Raji (cell line): Measurements from ENCODE around the gene CCT3.
A peak's percentile ranks its signal among the peaks of the same experiment; 100 is the strongest.

Experiments
- POLR2A ChIP-seq: IDR thresholded peaks from 2 replicates; pipeline ENCODE4 v1.6.1; 2011; ENCODE audit warnings: low read depth, low read length, control low read depth; ENCODE audit not compliant: insufficient read depth

Gene CCT3

DNA sequence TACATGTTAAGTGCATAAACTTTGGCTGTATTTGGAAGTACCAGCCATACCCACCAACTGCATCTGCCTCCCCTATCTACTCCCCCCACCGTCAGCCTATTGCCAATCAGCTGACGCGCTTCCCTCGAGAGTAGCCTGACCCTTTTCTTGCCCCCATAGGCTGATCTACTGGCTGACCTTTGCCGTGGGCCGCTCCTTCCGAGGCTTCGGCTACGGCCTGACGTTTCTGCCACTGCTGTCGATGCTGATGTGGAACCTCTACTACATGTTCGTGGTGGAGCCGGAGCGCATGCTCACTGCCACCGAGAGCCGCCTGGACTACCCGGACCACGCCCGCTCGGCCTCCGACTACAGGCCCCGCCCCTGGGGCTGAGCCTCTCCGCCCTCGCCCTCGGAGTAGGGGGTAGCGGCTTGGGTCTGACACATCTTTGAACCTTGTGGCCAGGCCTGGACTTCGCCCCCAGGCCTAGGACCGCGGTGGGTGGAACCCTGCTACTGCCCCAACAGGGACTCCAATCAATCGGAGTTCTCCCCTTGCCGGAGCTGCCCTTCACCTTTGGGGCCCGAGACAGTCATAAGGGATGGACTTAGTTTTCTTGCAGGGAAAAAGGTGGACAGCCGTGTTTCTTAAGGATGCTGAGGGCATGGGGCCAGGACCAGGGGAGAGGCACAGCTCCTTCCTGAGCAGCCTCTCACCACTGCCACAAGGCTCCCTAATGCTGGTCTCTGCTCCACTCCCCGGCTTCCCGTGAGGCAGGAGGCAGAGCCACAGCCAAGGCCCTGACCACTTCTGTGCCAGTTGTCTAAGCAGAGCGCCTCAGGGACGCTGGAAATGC, 46.6 kb downstream of the CCT3 start:
- TF ChIP-seq POLR2A: no peak

DNA sequence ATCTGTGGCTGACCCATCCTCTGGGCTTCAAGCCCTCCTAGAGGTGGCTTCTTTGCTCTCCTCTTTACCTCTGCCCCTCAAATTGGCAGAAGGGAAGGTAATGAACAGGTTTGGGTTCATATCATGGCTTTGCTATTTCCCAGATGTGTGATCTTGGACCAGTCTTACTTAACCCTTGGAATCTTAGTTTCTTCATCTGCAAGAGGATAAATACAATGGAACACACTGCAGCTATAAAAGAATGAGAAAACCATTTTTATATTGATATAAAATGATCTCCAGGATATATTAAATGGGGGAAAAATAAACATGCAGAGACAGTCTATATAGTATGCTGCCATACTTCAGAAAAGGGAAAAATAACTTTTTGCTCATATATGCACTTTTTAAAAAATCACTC, 48.2 kb downstream of the CCT3 start:
- TF ChIP-seq POLR2A: no peak

DNA sequence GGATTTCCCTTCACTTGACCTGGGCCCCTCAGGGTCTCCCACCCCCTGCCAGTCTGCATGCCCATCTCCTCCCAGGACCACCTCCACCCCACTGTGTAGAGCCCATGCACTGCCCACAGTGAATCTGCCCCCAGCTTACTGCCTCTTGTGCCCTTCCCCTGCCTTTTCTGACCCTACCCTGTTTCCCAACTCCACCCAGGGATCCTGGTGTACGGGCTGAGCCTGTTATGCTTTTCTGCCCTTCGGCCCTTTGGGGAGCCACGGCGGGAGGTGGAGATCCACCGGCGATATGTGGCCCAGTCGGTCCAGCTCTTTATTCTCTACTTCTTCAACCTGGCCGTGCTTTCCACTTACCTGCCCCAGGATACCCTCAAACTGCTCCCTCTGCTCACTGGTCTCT, 52.0 kb downstream of the CCT3 start:
- no peak for TF ChIP-seq POLR2A

GRCh38 chr1:156285437-156285836, 52.7 kb downstream of the CCT3 start:
- TF ChIP-seq POLR2A: no peak

- TF ChIP-seq POLR2A: no peak
Measured at GRCh38 chr1:156284757-156285156, 53.3 kb downstream of the CCT3 start.

GRCh38 chr1:156284112-156284511, 54.0 kb downstream of the CCT3 start, which contains the start of gene TMEM79:
Gene TMEM79, plus strand, starts transcription at chr1:156284325. Its CDS starts 902 bp downstream, at chr1:156285227.
- no peak for TF ChIP-seq POLR2A

DNA sequence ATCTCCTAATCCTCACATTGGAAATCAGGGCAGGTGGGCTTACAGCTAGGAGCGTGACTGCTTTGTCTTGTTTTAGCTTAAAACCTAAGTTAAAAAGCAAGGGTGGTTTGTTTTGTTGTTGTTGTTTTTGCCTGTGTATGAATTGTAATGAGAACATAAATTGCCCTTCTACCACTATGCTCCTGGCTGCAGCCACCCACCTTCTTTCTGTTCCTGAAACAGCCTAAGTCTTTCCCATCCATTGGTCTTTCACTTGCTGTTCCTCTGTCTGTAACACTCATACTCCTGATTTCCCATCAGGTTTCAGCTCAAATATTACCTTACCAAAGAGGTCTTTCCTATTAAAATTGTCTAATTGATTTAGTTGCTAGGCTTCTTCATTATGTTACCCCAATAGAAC, 54.6 kb downstream of the CCT3 start:
- no peak for TF ChIP-seq POLR2A

DNA sequence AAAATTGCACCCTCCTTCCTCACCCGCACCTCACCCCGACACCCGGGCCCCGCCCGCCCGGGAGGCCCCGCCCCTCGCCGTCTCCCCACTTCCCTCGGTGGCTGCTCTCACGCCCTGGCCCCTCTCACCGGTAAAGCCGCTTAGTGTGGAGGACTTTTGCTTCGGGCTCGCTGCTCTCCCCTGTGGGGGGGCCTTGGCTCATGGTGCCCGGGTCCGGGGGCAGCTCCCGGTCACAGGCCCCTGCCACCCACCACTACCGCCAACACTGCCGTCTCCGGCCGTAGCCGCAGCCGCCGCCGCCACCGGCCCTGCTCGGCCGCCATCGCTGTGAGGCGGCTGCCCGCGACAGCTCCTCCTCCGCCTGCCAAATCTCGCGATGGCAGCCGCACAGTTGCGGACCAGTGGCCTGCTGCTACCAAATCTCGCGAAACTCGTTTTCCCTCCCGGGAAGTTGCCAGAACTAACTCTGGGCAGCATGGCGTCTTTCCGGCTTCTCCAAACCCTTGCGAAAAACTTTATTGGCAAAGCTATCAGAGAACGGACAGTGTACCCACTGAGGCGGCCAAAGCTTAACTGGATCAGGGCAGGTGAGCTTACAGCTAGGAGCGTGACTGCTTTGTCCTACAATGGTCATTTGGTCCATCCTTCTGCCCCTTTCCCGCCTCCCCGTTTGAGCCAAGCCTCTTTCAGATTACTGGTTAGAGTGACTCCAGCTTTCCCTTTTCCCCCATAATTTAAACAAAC, 55.4 kb downstream of the CCT3 start, which contains the start of gene SMG5:
Gene SMG5, minus strand, starts transcription at position 347 of the 744 bp plus-strand sequence. Its CDS starts 145 bp downstream, at position 202.
- TF ChIP-seq POLR2A: peak; percentile 89

DNA sequence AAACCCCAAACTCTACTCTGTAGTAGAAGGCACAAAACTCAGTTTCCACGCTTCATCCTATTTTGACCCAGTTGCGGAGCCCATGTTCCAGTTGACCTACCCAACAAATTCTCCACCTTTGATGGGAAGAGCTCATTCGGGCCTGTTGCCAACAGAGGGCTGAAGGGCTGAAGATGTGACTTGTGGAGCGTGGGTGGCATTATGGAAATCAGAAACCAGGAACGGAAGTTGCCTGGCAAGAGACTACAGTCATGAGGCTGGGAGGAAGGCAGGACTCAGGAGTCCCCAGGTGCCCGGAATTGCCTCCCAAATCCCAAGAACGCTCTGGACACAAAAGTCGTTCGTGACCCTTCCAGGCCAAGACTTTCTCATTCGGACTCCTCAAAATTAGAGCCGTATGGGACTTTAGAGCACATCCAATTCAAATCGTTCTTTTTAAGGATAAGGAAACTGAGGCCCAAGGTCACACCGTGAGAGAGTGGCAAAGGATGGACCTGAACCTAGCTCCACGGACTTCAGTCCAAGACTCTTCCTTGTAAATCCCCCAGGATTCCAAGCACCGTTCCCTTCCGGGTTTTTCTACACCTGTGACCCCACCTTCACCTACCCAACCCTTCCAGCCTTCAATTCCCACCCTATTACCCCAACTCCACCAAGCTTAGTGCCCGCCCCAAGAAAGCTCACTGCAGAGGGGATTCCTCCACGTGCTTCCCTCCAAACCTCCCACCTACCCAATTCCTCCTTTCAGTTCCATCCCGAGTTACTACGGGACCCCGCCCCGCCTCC, 56.2 kb downstream of the CCT3 start:
- TF ChIP-seq POLR2A: peak; percentile 59

DNA sequence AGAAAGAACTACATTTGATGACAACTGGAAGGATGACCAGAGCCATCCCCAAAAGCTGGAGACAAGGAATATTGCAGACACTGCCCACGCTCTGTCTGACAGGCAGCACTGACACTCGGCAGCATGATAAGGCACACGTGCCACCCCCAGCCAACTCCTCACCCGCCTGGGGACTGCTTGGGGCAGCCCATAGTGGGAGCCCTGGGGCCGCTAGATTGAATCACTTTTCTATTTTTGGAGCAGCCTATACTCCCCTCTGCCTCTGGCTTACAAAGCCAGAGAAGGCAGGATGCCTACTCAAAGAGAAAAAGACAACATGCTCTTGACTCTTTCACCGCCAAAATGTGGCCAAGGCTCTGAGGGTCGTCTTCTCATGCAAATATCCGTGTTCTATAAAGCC, 56.8 kb downstream of the CCT3 start:
- TF ChIP-seq POLR2A: no peak

GRCh38 chr1:156279837-156280236, 58.3 kb downstream of the CCT3 start:
- TF ChIP-seq POLR2A: no peak

DNA sequence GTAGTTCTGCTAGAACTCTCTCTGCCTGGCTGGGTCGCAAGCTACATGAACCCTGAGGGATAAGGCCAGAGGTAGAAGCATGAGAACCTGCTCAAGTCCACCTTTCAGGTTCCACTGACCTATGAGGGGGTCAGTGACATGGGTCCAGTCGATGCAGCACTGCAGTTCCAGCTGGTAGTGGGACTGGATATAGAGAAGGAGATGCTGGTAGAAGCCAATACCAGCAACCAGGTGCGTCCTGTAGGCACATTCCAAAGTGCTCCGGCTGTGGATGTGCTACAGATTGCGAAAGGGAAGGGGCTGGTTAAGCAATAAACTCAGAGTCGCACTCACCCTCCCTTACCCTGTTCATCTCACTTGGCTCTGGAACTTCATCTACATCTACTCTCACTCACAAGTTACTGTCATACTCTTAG, 61.1 kb downstream of the CCT3 start:
- TF ChIP-seq POLR2A: no peak

- no peak for TF ChIP-seq POLR2A
Measured at GRCh38 chr1:156276532-156276931, 61.6 kb downstream of the CCT3 start.

DNA sequence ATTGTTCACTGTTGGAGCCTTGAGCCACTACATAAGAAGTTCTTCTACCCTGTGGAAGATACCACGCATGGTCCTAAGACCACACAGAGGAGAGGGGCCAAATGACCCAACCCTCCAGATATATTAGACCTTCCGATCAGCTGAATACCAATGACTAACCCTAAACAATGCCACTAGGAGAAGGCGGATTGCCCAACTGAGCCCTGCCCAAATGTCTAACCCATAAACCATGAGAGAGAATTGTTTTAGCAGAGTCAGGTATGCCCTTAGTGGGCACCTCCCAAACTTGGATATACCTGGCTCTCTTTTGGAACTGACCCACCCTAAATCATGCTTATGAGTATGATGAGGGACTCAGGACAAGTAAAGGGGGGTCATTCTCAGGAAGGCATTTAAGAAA, 67.8 kb downstream of the CCT3 start:
- TF ChIP-seq POLR2A: no peak

DNA sequence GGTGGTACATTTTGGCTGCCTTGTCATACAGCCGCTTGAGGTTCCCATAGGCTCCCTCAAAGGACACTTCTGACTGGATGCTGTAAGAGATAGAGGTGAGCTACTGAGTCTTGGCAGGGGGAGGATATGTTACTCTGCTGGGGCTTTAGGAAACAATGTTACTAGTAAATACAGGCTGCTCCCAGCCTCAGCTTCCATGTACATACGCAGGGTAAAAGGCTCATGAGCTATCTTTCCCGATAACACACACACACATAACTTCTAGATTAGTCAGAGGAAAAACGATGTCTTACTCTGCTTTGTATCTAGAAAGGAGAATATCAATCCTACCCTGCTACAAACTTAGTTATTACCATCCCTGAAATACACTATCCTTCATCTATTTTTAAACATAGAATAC, 69.8 kb downstream of the CCT3 start:
- no peak for TF ChIP-seq POLR2A
